ENCODE data around the gene SLC5A2.
"Not testable (repeated sequence)": the region's sequence is repeated elsewhere in the genome, so short reads cannot be mapped to it uniquely, and the experiment has no call there.

The SLC5A2 gene

GRCh38 chr16:31498493-31498892 is 15.6 kb downstream of the SLC5A2 start:
- DNase-seq (ENCODE audit: low read depth), result no peak

- DNase-seq (ENCODE audit: low read depth), result no peak
Measured at GRCh38 chr16:31499928-31500327, 17.0 kb downstream of the SLC5A2 start.

DNA sequence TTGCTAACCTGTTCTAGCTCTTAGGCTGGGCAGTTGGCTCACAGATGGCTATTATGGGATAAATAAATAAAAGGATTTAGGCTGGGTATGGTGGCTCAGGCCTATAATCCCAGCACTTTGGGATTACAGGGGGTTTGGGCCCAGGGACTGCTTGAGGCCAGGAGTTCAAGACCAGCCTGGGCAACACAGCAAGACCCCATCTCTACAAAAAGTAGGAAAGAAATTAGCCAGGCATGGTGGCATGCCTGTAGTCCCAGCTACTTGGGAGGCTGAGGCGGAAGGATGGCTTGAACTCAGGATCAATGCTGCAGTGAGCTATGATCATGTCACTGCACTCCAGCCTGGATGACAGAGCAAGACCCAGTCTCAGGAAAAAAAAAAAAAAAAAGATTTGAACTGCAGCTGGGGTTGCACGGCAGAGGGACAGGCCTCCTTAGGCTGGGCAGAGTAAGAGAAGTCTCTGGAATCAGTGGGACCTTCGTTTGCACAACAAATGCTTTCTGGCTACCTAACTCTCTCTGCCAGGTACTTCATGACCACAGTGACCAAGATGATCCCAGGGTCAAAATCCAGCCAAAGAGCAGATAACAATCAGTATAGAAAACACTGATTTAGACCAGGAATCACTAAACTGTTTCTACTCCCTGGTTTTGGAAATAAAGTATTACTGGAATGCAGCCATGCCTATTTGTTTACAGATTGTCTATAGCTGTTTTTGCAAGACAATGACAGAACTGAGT is 18.5 kb downstream of the SLC5A2 start:
- DNase-seq (ENCODE audit: low read depth), result no peak

- DNase-seq (ENCODE audit: low read depth), result no peak
Measured at GRCh38 chr16:31501966-31502348, 19.0 kb downstream of the SLC5A2 start.

DNA sequence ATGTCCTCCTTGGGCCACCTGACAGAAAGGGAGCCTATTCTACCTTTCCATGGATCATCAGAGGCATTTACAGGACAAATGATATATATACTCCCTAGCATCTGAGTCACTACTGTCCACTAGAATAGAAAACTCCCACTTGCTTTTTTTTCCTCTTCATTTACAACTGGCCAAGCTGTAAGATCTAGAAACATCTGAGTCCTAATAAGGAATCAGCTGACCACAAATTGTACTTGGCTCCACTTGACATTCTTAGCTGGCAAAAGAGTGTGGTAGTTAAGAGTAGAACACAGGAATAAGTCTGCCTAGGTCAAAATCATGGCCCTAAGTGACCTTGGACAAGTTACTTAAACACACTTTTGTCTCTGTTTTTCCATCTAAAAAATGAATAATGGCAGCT is 20.1 kb downstream of the SLC5A2 start:
- DNase-seq (ENCODE audit: low read depth), result peak; percentile 47

GRCh38 chr16:31503555-31503954 is 20.6 kb downstream of the SLC5A2 start:
- not testable (repeated sequence) for DNase-seq (ENCODE audit: low read depth)

GRCh38 chr16:31504159-31504558 is 21.2 kb downstream of the SLC5A2 start:
- DNase-seq (ENCODE audit: low read depth), result no peak

DNA sequence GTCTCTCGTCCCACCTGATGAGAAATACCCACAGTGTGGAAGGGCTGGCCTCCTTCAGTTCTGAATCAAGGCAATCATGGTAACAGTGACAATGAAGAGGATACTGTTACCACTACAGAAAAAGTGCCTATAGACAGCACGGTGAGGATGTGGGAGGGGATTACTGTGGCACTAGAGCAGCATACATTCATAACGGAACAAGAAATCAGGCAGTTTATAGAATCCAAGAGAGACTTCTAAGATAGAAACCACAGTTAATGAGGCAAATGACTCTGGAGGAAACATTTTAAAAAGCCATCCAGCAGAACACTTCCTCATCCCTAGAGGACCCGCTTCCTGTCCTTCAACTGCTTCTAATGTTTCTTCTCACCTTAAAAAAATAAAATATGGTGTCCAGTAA is 22.6 kb downstream of the SLC5A2 start:
- no peak for DNase-seq (ENCODE audit: low read depth)

DNA sequence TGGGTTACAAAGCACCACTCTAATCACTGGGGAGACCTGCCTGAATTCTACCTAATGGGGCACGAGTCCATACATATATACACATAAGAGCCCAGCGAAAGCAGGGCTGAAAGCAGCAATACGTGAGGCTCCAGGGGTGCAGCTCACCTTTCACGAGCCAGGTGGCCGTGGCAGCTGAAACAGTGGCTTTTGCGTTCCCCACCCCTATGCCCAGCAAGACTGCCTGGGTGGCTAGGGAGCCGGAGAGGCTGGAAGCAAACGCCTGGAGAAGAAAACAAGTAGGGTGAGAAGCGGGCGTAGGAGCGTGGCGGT is 24.6 kb downstream of the SLC5A2 start:
- no peak for DNase-seq (ENCODE audit: low read depth)

DNA sequence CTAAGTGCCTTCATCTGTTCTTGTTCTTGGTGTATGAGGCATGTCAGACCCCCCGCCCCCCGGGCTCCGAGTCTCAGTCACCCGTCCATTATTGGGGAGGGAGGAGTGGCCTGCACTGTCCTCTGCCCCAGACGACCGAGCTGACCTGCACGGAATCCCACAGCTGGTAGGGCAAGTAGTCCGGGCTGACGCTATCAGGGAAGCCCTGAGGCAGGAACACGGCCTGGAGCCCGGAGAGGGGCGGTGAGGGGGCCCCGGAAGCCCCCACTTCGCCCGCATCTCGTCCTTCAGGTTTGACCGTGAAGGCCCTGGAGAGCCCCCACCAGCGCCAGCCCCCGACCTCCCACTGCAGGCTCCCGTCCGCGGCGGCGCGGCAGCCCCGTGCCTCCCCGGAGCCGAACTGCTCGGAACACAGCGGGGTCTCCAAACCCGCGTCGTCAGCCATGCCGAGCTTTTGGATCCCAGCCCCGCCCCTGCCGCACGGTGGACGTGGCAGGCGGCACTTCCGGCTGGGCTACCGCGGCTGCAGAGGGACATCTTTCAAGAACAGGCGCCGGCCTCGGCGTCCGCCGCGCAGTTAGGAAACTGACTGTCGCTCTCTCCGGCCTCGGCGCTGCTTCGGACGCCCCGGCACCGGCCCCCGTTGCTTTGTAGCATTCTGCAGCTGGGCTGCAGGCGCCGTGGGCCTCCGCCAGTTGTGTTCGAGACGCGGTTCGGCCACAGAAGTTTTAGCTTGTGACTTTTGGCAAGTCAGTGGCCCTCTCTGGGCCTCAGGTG is 25.2 kb downstream of the SLC5A2 start, which contains the start of gene RUSF1:
Gene RUSF1, minus strand, starts transcription at position 463 of the 777 bp plus-strand sequence. Its CDS starts 18 bp downstream, at position 445.
- peak; percentile 88 for DNase-seq (ENCODE audit: low read depth)

- DNase-seq (ENCODE audit: low read depth), result peak; percentile 44
Measured at GRCh38 chr16:31508706-31509195, 25.8 kb downstream of the SLC5A2 start.

DNA sequence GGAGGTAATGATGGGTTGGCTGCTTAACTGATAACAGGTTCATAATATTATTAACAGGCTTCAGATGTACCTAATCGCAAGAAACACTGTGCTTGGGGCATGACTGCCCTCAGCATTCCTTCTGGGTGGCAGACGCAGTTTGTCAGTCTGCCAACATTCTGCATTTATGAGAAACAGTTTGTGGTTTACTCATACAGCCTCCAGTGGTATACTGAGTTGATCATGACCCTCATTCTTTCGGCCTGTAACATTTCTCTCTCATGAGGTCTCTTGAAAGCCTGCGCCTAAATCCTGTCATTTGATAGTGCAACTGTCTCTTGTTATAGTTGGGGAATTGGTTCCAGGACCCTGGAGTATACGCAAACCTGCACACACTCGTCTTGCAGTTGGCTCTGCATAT is 30.2 kb downstream of the SLC5A2 start:
- DNase-seq (ENCODE audit: low read depth), result peak; percentile 67

DNA sequence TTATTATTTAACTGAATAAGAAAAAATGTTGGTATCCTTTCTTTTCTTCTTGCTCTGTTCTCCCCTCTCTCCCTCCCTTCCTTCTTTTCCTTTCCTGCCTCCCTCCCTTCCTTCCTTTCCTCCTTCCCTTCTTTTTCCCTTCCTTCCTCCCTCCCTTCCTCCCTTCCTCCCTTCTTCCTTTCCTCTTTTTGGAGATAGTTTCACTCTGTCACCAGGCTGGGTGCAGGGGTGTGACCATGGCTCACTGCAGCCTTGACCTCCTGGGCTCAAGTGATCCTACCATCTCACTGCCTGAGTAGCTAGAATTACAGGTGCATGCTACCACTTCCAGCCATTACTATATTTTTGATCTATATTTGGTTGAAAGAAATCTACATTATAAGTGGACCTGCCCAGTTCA is 31.0 kb downstream of the SLC5A2 start:
- DNase-seq (ENCODE audit: low read depth), result no peak

DNA sequence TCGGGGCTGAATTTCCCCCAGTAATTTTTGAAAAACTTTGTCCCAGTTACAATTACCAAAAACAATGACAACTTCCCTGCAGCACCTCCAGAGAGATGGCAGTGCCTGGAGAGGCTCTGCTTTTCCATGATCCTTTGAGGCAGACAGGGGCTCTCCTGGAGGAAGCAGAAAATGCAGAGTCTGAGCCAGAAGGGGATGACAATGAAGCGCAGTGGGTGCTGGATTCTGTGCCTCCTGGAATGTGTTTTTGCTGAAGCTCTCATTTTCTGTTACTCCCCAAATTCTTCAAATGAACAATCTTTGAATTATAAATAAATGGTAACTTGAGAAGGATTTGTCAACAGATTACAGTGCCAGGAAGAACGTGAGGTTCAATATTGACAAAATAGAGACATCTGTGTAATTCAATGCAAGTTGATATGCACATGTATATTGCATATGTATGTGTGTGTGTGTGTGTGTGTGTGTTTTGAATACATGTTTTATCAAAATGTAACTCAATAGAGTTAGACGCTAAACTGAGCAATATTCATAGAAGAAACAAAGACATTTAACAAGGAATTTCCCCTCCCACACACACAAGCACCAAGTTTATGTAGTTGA is 35.0 kb downstream of the SLC5A2 start:
- no peak for DNase-seq (ENCODE audit: low read depth)

DNA sequence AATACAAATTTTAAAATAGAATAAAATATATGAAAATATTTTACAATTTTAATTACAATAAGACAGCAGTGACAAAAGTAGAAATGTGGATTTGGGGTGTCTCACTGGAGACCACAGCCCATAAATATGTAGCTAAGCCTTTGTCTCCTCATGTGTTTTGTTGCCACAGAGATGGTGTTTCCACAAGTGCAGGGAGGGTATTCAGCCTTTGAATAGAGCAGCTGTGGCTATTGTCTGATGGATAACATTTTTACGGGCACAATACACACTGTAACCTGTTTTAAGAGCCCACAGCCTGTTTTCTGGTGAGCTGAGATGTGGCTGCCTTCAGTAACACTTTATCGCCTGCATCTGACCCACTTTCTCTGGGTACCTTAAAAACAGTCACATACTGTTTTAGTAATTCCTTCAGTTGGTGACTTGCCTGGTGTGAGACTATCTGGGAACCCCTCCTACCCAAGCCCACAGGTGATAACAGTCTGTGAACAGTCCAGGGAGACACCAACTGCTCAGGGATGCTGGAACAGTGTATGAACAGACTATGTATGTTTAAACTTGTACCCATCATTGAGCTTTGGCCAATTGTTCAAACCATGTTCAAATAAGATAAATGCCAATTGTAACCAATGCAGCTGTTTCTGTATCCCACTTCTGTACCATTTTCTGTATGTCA is 37.0 kb downstream of the SLC5A2 start:
- no peak for DNase-seq (ENCODE audit: low read depth)

DNA sequence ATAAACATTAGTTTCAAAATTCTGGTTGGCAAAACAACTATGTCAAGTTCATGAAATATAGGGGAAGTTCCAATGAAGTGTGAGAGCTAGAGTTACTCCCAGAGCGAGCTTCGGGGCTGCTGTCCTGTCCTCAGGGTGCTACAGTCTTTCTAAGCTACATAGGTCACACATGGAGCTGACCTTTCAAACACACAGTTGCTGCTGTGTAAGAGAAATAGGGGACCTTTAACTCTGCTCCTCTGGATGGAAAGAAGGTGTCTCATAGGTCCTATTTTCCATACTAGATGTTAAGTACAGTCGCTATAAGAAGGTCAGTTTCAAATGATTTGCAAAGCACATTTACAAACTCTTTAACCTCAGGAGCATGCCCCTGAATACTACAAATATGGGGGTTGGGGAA is 38.4 kb downstream of the SLC5A2 start:
- no peak for DNase-seq (ENCODE audit: low read depth)

DNA sequence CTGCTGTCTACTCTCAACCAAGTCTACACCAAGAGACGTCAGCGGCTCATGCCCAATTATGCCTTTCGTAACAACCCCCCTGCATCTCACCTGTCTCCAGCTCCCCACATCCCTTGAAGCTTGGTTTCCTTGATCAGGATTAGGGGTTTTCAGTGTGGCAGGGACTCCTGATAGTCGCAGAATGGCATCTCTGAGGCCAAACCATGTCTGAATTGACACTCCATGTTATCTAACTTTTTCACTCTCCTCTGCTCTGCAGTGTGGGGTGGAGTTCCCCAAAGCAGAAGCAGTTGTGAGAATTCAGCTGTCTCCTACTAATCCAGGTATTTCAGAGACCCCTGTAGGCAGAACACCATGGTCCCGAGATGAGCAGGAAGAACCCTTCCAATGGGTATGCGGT is 39.1 kb downstream of the SLC5A2 start:
- DNase-seq (ENCODE audit: low read depth), result no peak

DNA sequence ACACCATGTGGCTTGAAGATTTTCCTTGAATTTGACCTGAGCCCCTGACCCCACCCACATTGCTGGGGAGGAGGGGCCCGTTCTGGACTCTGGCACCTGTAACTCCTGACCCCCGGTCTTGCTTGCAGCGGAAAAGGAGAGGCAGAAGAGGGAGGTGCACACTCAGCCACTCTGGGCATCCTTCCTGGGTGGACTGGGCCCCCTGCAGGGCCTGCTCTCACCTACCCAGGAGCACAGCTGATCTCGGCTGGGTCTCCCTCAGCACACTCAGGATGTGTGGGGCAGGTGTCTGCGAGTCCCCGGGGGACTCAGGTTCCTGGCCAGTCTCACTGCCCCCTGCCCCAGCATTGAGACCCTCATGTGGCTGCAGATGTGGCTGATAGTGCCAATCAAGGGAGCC is 40.8 kb downstream of the SLC5A2 start:
- not testable (repeated sequence) for DNase-seq (ENCODE audit: low read depth)

DNA sequence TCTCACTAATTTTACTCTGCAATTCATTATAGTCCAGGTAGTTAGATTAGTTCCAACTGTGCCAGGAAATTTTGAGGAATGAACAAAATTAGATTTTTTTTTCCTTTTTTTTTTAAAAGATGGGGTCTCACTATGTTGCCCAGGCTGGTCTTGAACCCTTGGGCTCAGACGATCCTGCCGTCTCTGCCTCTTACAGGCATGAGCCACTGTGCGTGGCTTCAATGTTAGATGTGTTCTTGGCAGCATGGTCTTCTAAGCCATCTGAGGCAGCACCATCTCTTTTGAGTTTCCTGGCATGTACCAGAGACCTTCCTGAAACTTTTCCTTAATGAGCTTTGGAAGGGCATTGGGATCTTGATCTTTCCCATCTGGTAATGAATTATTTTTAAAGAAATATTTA is 42.2 kb downstream of the SLC5A2 start:
- DNase-seq (ENCODE audit: low read depth), result no peak

DNA sequence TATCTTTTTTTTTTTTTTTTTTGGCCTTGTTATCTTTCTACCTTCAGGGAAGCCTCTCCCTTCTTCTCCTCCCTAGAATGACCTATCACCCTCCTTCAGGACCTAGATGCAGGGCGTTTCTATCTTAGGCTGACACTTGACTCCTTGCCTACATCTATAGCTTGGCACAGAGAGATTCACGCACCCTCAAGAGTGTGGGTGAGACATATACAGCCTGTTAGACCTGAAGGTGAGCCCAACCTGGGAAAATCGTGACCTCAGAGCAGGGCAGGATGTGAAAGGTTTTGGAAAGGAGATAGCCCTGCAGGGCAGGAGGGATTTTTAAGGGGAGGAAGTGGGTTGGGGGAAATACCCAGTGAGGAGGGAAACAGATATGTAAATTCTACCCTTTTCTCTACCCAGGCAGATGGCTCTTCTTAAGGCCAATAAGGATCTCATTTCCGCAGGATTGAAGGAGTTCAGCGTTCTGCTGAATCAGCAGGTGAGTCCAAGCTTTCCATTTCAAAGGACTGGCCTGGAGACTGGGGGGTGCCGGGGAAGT is 44.9 kb downstream of the SLC5A2 start, which contains the start of gene AHSP:
Gene AHSP, plus strand, starts transcription at position 167 of the 541 bp plus-strand sequence. Its CDS starts 240 bp downstream, at position 407.
- DNase-seq (ENCODE audit: low read depth), result no peak

- no peak for DNase-seq (ENCODE audit: low read depth)
Measured at GRCh38 chr16:31528523-31529107, 45.7 kb downstream of the SLC5A2 start.

All from iris pigment epithelial cell (primary cell).